ENCODE data around the gene MX2. TPM values are rescaled to one million over a fixed set of nuclear protein-coding genes. Genes with fewer than 3 reads are reported as not detected.
"Not testable (repeated sequence)": the region's sequence is repeated elsewhere in the genome, so short reads cannot be mapped to it uniquely, and the experiment has no call there.

The MX2 gene
- polyA plus RNA-seq, 1 experiment = 5.1 TPM

DNA sequence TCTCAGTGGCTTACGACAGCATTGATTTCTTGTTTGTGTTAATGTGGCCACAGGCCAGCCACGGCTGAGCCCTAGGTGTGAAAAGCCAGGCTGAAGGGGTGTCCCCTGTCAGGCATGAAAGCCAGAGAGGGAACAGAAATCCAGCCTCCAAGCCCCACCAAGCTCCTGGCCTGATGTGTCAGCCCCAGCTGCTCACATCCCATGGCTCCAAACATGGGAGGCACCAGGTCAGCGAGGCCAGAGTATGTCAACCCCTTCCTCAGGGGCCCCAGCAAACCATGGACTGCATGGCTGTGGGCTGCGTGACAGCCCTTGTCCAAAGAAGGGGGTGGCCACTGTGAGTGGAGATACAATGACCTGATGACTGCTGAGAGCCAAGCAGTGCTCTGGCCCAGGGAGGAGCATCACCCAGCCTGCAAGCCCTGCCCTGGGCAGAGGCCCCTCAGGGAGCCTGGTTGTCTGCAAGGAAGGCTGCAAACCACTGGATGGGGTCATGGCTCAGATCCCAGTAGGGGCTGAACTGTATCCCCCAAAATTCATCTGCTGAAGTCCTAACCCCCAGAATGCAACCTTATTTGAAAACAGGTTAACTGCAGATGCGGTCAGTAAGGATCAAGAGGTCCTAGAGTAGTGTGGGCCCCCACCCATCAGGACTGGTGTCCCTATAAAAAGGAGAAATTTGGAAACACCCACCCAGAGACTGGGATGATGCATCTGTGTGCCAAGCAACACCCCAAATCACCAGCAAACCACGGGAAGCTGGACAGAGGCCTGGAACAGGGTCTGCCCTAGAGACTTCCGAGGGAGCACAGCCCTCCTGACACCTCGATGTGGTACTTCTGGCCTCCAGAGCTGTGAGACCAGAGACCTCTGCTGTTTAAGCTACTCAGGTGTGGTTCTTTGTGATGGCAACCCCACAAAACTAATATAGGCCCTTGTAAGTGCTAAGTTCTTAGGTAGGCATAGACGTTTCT lies 3.3 kb upstream of the MX2 start:
- H3K36me3 ChIP-seq (ENCODE audit: control insufficient read depth, insufficient read depth, low read length) = no peaks in the 10 kb centered on the region
- no peak for DNase-seq (ENCODE audit: low read depth)
- ChIA-PET CTCF (no interaction called here), POLR2A (no interaction called here)
- H3K27me3 ChIP-seq (ENCODE audit: control insufficient read depth, insufficient read depth, low read length) = peaks cover 10% of the 10 kb centered on the region
- TF ChIP-seq, protein P1, sequence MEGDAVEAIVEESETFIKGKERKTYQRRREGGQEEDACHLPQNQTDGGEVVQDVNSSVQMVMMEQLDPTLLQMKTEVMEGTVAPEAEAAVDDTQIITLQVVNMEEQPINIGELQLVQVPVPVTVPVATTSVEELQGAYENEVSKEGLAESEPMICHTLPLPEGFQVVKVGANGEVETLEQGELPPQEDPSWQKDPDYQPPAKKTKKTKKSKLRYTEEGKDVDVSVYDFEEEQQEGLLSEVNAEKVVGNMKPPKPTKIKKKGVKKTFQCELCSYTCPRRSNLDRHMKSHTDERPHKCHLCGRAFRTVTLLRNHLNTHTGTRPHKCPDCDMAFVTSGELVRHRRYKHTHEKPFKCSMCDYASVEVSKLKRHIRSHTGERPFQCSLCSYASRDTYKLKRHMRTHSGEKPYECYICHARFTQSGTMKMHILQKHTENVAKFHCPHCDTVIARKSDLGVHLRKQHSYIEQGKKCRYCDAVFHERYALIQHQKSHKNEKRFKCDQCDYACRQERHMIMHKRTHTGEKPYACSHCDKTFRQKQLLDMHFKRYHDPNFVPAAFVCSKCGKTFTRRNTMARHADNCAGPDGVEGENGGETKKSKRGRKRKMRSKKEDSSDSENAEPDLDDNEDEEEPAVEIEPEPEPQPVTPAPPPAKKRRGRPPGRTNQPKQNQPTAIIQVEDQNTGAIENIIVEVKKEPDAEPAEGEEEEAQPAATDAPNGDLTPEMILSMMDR (IDR thresholded peaks at IDR 0.05; ENCODE audit: insufficient read depth, low read depth, low read length) = no peak
- H3K4me3 ChIP-seq (ENCODE audit: low read depth, low read length) = no peak overlapping the region

DNA sequence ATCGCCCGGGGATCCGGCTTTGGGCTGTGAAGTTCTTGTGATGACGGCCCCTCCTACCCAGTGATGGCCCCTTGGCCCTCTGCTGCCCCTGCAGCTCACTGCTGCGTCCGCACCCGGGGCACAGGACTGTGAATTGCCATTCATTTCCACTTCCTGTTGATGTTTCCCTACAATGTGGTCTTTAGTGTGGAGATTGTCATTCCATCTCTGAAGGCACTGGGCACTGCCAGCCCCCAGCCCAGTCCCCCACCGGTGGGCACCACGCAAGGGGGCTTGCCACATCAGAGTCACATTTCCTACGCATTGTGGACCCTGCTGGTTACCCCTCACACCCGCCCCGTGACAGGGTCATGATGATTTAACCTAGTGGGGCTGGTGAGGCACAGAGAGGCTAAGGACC lies 2.5 kb upstream of the MX2 start:
- Histone ChIP-seq H3K27me3 (ENCODE audit: control insufficient read depth, insufficient read depth, low read length) (peaks cover 10% of the 10 kb centered on the region), H3K36me3 (ENCODE audit: control insufficient read depth, insufficient read depth, low read length) (no peaks in the 10 kb centered on the region), H3K4me3 (ENCODE audit: low read depth, low read length) (no peak overlapping the region)
- ChIA-PET POLR2A (no interaction called here), CTCF (no interaction called here)
- TF ChIP-seq, protein P1 (IDR thresholded peaks at IDR 0.05; ENCODE audit: insufficient read depth, low read depth, low read length) = no peak
- no peak for DNase-seq (ENCODE audit: low read depth)

DNA sequence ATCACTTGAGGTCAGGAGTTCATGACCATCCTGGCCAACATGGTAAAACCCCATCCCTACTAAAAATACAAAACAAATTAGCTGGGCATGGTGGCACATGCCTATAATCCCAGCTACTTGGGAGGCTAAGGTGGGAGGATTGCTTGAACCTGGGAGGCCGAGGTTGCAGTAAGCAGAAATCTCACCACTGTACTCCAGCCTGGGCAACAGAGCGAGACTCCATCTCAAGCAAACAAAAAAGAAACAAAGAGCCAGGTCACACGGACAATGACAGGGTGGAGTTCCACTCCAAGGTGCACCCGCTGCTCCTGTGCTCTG lies 2.1 kb upstream of the MX2 start:
- H3K27me3 ChIP-seq (ENCODE audit: control insufficient read depth, insufficient read depth, low read length); POLR2A ChIA-PET; DNase-seq (ENCODE audit: low read depth); H3K36me3 ChIP-seq (ENCODE audit: control insufficient read depth, insufficient read depth, low read length); H3K4me3 ChIP-seq (ENCODE audit: low read depth, low read length): not testable (repeated sequence)
- CTCF ChIA-PET = interaction anchor here (2.2 kb wide), 1 partner anchor 76 kb away, joined by 16 read pairs; no protein-coding TSS in a partner anchor

DNA sequence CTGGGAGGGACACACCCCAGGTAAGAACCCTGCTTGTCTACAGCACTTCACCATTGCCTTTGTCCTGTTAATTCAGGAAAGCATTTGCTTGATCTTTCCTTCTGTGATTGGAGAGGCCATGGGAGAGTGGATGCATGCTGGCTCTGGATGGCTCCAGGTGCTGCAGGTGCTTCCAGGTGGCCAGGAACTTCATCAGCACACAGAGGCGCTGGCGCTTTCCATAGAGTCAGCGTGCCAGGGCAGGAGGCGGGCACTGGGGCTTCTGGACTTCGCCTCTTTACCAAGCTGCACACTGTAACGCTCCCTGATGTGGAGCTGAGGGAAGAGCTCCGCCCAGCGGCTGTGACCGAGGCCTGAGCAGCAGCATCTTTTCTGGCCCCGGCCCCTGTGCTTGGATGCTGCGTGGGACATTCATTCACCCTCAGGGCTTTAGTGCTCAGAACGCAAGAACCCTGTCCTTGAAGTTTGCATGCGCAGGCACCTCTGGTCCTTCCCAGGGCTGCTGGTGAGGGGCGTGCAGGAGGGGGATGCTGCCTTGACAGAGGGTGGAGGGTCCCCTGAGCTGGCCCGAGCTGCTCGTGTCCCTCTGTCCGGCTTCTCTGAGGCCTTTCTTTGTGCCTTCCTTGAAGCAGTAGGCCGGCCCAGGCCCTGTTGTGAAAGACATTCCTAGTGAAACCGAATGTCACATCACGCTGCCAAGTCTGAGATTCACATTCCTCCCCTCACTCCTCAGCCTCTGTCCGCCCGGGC lies 1.6 kb upstream of the MX2 start:
- H3K4me3 ChIP-seq (ENCODE audit: low read depth, low read length) = no peak overlapping the region
- H3K27me3 ChIP-seq (ENCODE audit: control insufficient read depth, insufficient read depth, low read length) = peaks cover 8% of the 10 kb centered on the region
- no peaks in the 10 kb centered on the region for H3K36me3 ChIP-seq (ENCODE audit: control insufficient read depth, insufficient read depth, low read length)
- ChIA-PET POLR2A (no interaction called here), CTCF (interaction anchor here (1.0 to 2.2 kb wide), 2 partner anchors 77 to 100 kb away, joined by 4 to 16 read pairs; no protein-coding TSS in a partner anchor)
- DNase-seq (ENCODE audit: low read depth) = peak; percentile 26
- TF ChIP-seq, protein P1 (IDR thresholded peaks at IDR 0.05; ENCODE audit: insufficient read depth, low read depth, low read length) = 0 out of 2 replicates have a peak, but pooled peaks have one; percentile 11

DNA sequence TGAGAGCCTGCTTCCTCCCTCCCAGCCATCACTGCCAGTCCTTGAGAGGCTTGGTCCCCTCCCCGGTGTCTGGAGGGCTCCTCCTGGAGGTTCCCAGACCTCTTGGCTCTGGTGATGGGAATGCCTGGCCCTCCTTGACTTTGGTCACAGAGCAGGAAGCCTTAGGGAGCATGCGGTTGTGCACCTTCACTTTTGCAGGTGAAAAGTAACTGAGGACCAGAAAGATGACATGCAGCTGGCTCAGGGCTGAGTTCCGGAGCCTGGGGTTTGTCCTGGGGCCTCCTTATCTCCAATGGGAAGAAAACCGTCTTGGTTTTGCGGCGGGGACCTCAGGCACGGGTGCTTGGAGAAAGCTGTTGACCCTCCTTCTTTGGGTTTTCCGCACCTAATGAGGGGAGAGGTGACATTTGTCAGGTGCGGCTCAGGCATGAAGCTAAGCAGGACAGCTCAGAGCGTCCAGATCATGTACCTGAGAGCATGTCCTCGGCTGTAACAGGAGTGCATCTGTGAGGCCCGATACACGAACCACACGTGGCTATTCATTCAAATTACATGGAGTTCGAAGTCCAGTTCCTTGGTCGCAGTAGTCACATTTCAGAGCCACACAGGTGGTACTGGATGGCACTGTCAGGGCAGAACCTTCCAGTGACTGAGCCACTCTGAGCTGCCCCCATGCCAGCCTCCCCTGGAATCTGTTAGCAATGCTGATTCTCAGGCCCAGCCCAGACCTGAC lies 608 bp upstream of the MX2 start:
- peaks cover 8% of the 10 kb centered on the region for H3K27me3 ChIP-seq (ENCODE audit: control insufficient read depth, insufficient read depth, low read length)
- TF ChIP-seq, protein P1 (IDR thresholded peaks at IDR 0.05; ENCODE audit: insufficient read depth, low read depth, low read length) = no peak
- CTCF ChIA-PET = interaction anchor here (1.0 to 2.2 kb wide), 2 partner anchors 78 to 99 kb away, joined by 4 to 16 read pairs; no protein-coding TSS in a partner anchor
- no peak for DNase-seq (ENCODE audit: low read depth)
- POLR2A ChIA-PET = no interaction called here
- H3K4me3 ChIP-seq (ENCODE audit: low read depth, low read length) = no peak overlapping the region
- H3K36me3 ChIP-seq (ENCODE audit: control insufficient read depth, insufficient read depth, low read length) = no peaks in the 10 kb centered on the region

Data from BJ (cell line).